H1 (cell line): Measurements from ENCODE around the gene HIVEP3. TPM values are rescaled to one million over a fixed set of nuclear protein-coding genes. Genes with fewer than 3 reads are reported as not detected.

Experiments
- CTCF ChIA-PET: fragments of 300-600 bp; sonication (Branson Sonifier 250); formaldehyde crosslinking; loops from one replicate; lab custom pipeline; 2021; ENCODE audit not compliant: partially characterized antibody; lab: Charles Lee
- POLR2A ChIA-PET: fragments of 300-600 bp; sonication (Branson Sonifier 250); formaldehyde crosslinking; loops from one replicate; lab custom pipeline; 2021; ENCODE audit warnings: inconsistent platforms; ENCODE audit not compliant: partially characterized antibody; lab: Charles Lee
- DNase-seq, 2 experiments: peaks; one replicate each; pipeline versions ENCODE4 v3.0.0 to v3.0.0-alpha.2; 2010 to 2022; ENCODE audit warnings: low spot score in 2 of 2, low read depth in 1 of 2, mixed read lengths in 1 of 2
- FAIRE-seq: peaks from 2 replicates; lab custom pipeline; 2011; peaks lifted over from hg19 to GRCh38; lab: Jason Lieb, UNC
- H2AFZ ChIP-seq: 2 replicates; pipeline ENCODE4 v1.8.1; 2012; ENCODE audit warnings: low read length, inconsistent platforms
- H2AK5ac ChIP-seq: 2 replicates; pipeline ENCODE4 v1.6.1; 2013; ENCODE audit warnings: low read depth, low read length
- H2BK120ac ChIP-seq: replicated peaks from 2 replicates; pipeline ENCODE3; 2013; ENCODE audit warnings: low read depth, low read length, inconsistent platforms
- H2BK12ac ChIP-seq: 2 replicates; pipeline ENCODE4 v1.6.1; 2013; ENCODE audit warnings: low read depth, low read length
- H2BK15ac ChIP-seq: 2 replicates; pipeline ENCODE4 v1.6.1; 2013; ENCODE audit warnings: low read length
- H2BK20ac ChIP-seq: 2 replicates; pipeline ENCODE4 v1.6.1; 2013; ENCODE audit warnings: low read length
- H2BK5ac ChIP-seq: 2 replicates; pipeline ENCODE4 v1.6.1; 2013; ENCODE audit warnings: low read depth, low read length
- H3K14ac ChIP-seq: 2 replicates; pipeline ENCODE4 v1.6.1; 2013; ENCODE audit warnings: inconsistent platforms; ENCODE audit not compliant: insufficient read length
- H3K18ac ChIP-seq: 2 replicates; pipeline ENCODE4 v1.6.1; 2013; ENCODE audit warnings: low read length; ENCODE audit errors: extremely low read depth
- H3K23ac ChIP-seq: 2 replicates; pipeline ENCODE4 v1.6.1; 2013; ENCODE audit warnings: inconsistent platforms; ENCODE audit not compliant: insufficient read length
- H3K23me2 ChIP-seq: 2 replicates; pipeline ENCODE4 v1.6.1; 2013; ENCODE audit warnings: low read depth, low read length
- H3K27ac ChIP-seq: 2 replicates; pipeline ENCODE4 v1.6.1; 2011; ENCODE audit warnings: low read depth, low read length, inconsistent platforms
- H3K27me3 ChIP-seq, 4 experiments: replicated peaks in 1 of 4; 1 replicate in 1 of 4; 2 replicates in 3 of 4; pipeline versions ENCODE4 v1.6.1 to v1.8.1; 2011 to 2013; ENCODE audit warnings: low read length in 3 of 4, mild to moderate bottlenecking in 3 of 4, inconsistent platforms in 2 of 4, mixed read lengths in 2 of 4, moderate library complexity in 1 of 4; ENCODE audit not compliant: control insufficient read depth in 3 of 4, insufficient read depth in 3 of 4; ENCODE audit errors: extremely low read depth in 1 of 4
- H3K36me3 ChIP-seq, 4 experiments: 2 replicates each; pipeline versions ENCODE4 v1.6.1 to v1.8.1; 2011 to 2013; ENCODE audit warnings: mild to moderate bottlenecking in 4 of 4, low read length in 3 of 4, moderate library complexity in 2 of 4, control low read depth in 1 of 4, inconsistent platforms in 1 of 4; ENCODE audit not compliant: insufficient read depth in 4 of 4, control insufficient read depth in 2 of 4
- H3K4ac ChIP-seq: replicated peaks from 2 replicates; pipeline ENCODE3; 2013; ENCODE audit warnings: low read length, low read depth, mixed read lengths, inconsistent platforms; ENCODE audit not compliant: insufficient read length
- H3K4me1 ChIP-seq, 4 experiments: replicated peaks in 1 of 4; 1 replicate in 1 of 4; 2 replicates in 3 of 4; pipeline versions ENCODE4 v1.6.1 to v1.8.1; 2011 to 2013; ENCODE audit warnings: low read length in 3 of 4, inconsistent platforms in 2 of 4, mixed read lengths in 1 of 4; ENCODE audit not compliant: insufficient read depth in 4 of 4, control insufficient read depth in 3 of 4
- H3K4me2 ChIP-seq, 2 experiments: 2 replicates each; pipeline versions ENCODE4 v1.6.1 to v1.8.1; 2011 to 2013; ENCODE audit warnings: low read depth in 2 of 2, low read length in 2 of 2, control low read depth in 1 of 2, inconsistent platforms in 1 of 2, mild to moderate bottlenecking in 1 of 2; ENCODE audit not compliant: insufficient read depth in 1 of 2
- H3K4me3 ChIP-seq, 4 experiments: fragments of 200-600, 300-600 bp in 1 of 4; sonication (generic), shearing (Covaris generic), sonication (Bioruptor Twin) in 1 of 4; 2 replicates each; pipeline versions ENCODE4 v1.5.1 to v1.8.1; 2011 to 2016; ENCODE audit warnings: low read length in 4 of 4, low read depth in 3 of 4, control low read depth in 2 of 4, inconsistent platforms in 2 of 4, mild to moderate bottlenecking in 2 of 4, mixed read lengths in 1 of 4, moderate library complexity in 1 of 4; ENCODE audit not compliant: insufficient read depth in 2 of 4; ENCODE audit errors: extremely low read depth in 1 of 4
- H3K56ac ChIP-seq: replicated peaks from 2 replicates; pipeline ENCODE3; 2013; ENCODE audit warnings: low read depth, mild to moderate bottlenecking, mixed read lengths, low read length, inconsistent platforms; ENCODE audit not compliant: insufficient read length
- H3K79me1 ChIP-seq: 2 replicates; pipeline ENCODE4 v1.6.1; 2013; ENCODE audit warnings: low read depth, low read length, control low read depth
- H3K79me2 ChIP-seq, 2 experiments: 2 replicates each; pipeline versions ENCODE4 v1.6.1 to v1.8.1; 2012 to 2013; ENCODE audit warnings: low read length in 2 of 2, mild to moderate bottlenecking in 2 of 2, inconsistent platforms in 1 of 2; ENCODE audit not compliant: insufficient read depth in 2 of 2, control insufficient read depth in 1 of 2
- H3K9ac ChIP-seq, 4 experiments: replicated peaks in 1 of 4; 1 replicate in 1 of 4; 2 replicates in 3 of 4; pipeline versions ENCODE4 v1.6.1 to v1.8.1; 2011 to 2013; ENCODE audit warnings: low read depth in 3 of 4, low read length in 3 of 4, control low read depth in 2 of 4, mild to moderate bottlenecking in 2 of 4, moderate library complexity in 2 of 4, inconsistent platforms in 1 of 4; ENCODE audit errors: extremely low read depth in 1 of 4
- H3K9me3 ChIP-seq, 2 experiments: 2 replicates each; pipeline versions ENCODE4 v1.6.1 to v1.8.1; 2012 to 2013; ENCODE audit warnings: mild to moderate bottlenecking in 2 of 2, moderate library complexity in 2 of 2, control low read depth in 1 of 2, inconsistent platforms in 1 of 2, low read depth in 1 of 2, low read length in 1 of 2, mixed read lengths in 1 of 2; ENCODE audit not compliant: insufficient read depth in 2 of 2
- H4K20me1 ChIP-seq, 2 experiments: replicated peaks in 1 of 2; 2 replicates each; pipeline versions ENCODE3 to v1.8.1; 2011 to 2013; ENCODE audit warnings: inconsistent platforms in 2 of 2, low read length in 2 of 2, mild to moderate bottlenecking in 1 of 2; ENCODE audit not compliant: insufficient read depth in 2 of 2, control insufficient read depth in 1 of 2
- H4K5ac ChIP-seq: 2 replicates; pipeline ENCODE4 v1.6.1; 2013; ENCODE audit warnings: low read length, low read depth, mixed read lengths, inconsistent platforms; ENCODE audit not compliant: insufficient read length
- H4K8ac ChIP-seq: 2 replicates; pipeline ENCODE4 v1.8.0; 2013; ENCODE audit warnings: mild to moderate bottlenecking, moderate library complexity, low read length, inconsistent platforms; ENCODE audit not compliant: insufficient read depth; ENCODE audit errors: extremely low read depth
- H4K91ac ChIP-seq: replicated peaks from 2 replicates; pipeline ENCODE3; 2013; ENCODE audit warnings: low read length, mixed read lengths, inconsistent platforms; ENCODE audit not compliant: insufficient read length
- SP2 ChIP-seq: IDR thresholded peaks from 2 replicates; pipeline ENCODE4 v1.6.1; 2012; ENCODE audit warnings: mild to moderate bottlenecking, low read length, inconsistent platforms
- ZNF274 ChIP-seq: IDR thresholded peaks from 2 replicates; pipeline ENCODE4 v1.7.0; 2012; ENCODE audit warnings: low read length, borderline replicate concordance; ENCODE audit errors: extremely low read depth
- WGBS, 2 experiments: shearing (Covaris generic) in 1 of 2; methylation state at CpG; one replicate each; pipeline versions ENCODE4 v1.1.6 to v1.1.7; 2013 to 2015; ENCODE audit warnings: low lambda C conversion rate in 2 of 2, mixed read lengths in 2 of 2, inconsistent platforms in 1 of 2, low coverage in 1 of 2, missing lambda C conversion rate in 1 of 2; ENCODE audit not compliant: insufficient replicate concordance in 2 of 2, insufficient coverage in 1 of 2, insufficient read length in 1 of 2; ENCODE audit errors: extremely low coverage in 1 of 2, missing lambda C conversion rate in 1 of 2; 5-methylcytosine and 5-hydroxymethylcytosine counted together
- polyA plus RNA-seq, 7 experiments: library from polyadenylated mRNA; depleted of rRNA in 3 of 7; stranded (reverse) in 5 of 7; unstranded in 2 of 7; fragments of >200 nt in 5 of 7; fragments of 200-250 nt in 2 of 7; gene quantifications; 1 replicate in 5 of 7; 2 replicates in 1 of 7; 4 replicates in 1 of 7; pipeline versions ENCODE4 v1.2.1 to v1.2.3, GENCODE V29; 2011 to 2013; ENCODE audit warnings: missing spikeins in 2 of 7, mixed read lengths in 2 of 7
- total RNA-seq: library from RNA; stranded (reverse); fragmentation: NEBNext Ultra II Directional; extraction: Animal tissue kit (Norgen Biotek cat#: 25700); gene quantifications from 2 replicates; pipeline ENCODE4 v1.2.1, GENCODE V29; 2021

The HIVEP3 gene
- total and polyA plus RNA-seq, 2 of the 8 experiments (the other 6 are each of a cell fraction or from before 2014, with no cell fraction given): 0.24 to 0.69 TPM

- Histone ChIP-seq H2BK5ac (no peak overlapping the region), H2AFZ (no peak overlapping the region), H3K79me2 (no peaks in the 10 kb centered on the region; a peak in 1 of 4 replicates), H3K14ac (no peak overlapping the region), H4K5ac (no peak overlapping the region), H3K56ac (no peak overlapping the region), H3K4me2 (no peak overlapping the region), H2BK12ac (no peak overlapping the region), H3K23me2 (no peaks in the 10 kb centered on the region), H4K20me1 (no peaks in the 10 kb centered on the region), H4K91ac (no peak overlapping the region), H3K9me3 (no peaks in the 10 kb centered on the region), H3K79me1 (no peaks in the 10 kb centered on the region; the same call in 1 of the 2 replicates), H2BK20ac (no peak overlapping the region), H4K8ac (no peak overlapping the region), H2AK5ac (no peak overlapping the region), H2BK120ac (no peak overlapping the region), H3K4ac (no peak overlapping the region), H2BK15ac (no peak overlapping the region), H3K4me3 (no peak overlapping the region), H3K9ac (no peak overlapping the region), H3K18ac (no peak overlapping the region), H3K27ac (no peak overlapping the region), H3K27me3 (no peaks in the 10 kb centered on the region), H3K23ac (no peak overlapping the region), H3K4me1 (peaks cover 0 to 2% (median 0%) of the 10 kb centered on the region in 4 experiments; a peak in 2 of 7 replicates), H3K36me3 (no peaks in the 10 kb centered on the region; a peak in 1 of 8 replicates)
- FAIRE-seq (no peak), DNase-seq (no peak)
- WGBS, 2 experiments: 88% methylated on average over 4 of the region's 4 CpGs; no CpG with 5 or more reads in 1 of the 2 experiments
- ChIA-PET CTCF (interaction anchor here (0.8 to 1.2 kb wide), 4 partner anchors 13 to 181 kb away, joined by 3 to 5 read pairs (median 3); no protein-coding TSS in a partner anchor), POLR2A (interaction anchor here (1.1 kb wide), 1 partner anchor 16 kb away, joined by 3 read pairs; no protein-coding TSS in a partner anchor)
- TF ChIP-seq ZNF274 (no peak), SP2 (no peak)
These were observed 154.1 kb downstream of the HIVEP3 start for GRCh38 chr1:41764656-41765055.
